ENCODE results near the gene SIPA1L3.
A peak's percentile ranks its signal among the peaks of the same experiment; 100 is the strongest.

SIPA1L3 gene

DNA sequence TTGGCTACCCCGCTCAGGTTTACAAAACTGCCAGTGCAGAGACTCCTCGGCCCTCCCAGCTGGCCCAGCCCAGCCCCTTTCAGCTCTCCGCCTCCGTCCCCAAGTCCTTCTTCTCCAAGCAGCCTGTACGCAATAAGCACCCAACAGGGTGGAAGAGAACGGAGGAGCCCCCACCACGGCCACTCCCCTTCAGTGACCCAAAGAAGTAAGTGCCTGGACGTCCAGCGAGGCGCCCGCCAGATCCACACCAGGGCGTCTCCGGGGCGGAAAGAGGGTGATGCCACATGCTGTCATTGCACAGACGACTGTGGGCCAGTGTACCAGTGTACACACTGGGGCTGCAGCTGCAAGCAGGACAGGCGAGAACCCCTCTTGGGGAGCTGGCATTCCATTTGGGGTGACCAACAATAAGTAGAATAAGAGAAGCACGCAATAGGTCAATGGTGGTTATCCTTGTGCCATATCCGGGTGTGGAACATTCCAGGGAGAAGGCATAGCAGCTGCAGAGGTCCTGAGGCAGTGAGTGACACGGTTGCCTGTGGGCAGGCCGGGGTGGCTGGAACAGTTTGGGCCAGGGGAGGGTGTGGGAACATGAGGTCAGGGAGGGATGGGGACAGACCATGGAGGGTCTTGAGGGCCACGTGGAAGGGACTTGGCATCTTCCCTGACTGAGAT is 275.7 kb downstream of the SIPA1L3 start:
- TF ChIP-seq, protein P1, sequence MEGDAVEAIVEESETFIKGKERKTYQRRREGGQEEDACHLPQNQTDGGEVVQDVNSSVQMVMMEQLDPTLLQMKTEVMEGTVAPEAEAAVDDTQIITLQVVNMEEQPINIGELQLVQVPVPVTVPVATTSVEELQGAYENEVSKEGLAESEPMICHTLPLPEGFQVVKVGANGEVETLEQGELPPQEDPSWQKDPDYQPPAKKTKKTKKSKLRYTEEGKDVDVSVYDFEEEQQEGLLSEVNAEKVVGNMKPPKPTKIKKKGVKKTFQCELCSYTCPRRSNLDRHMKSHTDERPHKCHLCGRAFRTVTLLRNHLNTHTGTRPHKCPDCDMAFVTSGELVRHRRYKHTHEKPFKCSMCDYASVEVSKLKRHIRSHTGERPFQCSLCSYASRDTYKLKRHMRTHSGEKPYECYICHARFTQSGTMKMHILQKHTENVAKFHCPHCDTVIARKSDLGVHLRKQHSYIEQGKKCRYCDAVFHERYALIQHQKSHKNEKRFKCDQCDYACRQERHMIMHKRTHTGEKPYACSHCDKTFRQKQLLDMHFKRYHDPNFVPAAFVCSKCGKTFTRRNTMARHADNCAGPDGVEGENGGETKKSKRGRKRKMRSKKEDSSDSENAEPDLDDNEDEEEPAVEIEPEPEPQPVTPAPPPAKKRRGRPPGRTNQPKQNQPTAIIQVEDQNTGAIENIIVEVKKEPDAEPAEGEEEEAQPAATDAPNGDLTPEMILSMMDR (IDR thresholded peaks at IDR 0.05; ENCODE audit: low read depth, low read length), result no peak
- H3K4me3 ChIP-seq (ENCODE audit: low read depth, low read length), result no peak overlapping the region
- no peak overlapping the region for H3K27ac ChIP-seq
- H3K27me3 ChIP-seq (ENCODE audit: insufficient read depth, low read depth, severe bottlenecking), result no peaks in the 10 kb centered on the region
- peaks cover 6% of the 10 kb centered on the region for H3K9me3 ChIP-seq (ENCODE audit: severe bottlenecking)
- DNase-seq, result no peak
- H3K36me3 ChIP-seq, result peaks cover 13% of the 10 kb centered on the region

DNA sequence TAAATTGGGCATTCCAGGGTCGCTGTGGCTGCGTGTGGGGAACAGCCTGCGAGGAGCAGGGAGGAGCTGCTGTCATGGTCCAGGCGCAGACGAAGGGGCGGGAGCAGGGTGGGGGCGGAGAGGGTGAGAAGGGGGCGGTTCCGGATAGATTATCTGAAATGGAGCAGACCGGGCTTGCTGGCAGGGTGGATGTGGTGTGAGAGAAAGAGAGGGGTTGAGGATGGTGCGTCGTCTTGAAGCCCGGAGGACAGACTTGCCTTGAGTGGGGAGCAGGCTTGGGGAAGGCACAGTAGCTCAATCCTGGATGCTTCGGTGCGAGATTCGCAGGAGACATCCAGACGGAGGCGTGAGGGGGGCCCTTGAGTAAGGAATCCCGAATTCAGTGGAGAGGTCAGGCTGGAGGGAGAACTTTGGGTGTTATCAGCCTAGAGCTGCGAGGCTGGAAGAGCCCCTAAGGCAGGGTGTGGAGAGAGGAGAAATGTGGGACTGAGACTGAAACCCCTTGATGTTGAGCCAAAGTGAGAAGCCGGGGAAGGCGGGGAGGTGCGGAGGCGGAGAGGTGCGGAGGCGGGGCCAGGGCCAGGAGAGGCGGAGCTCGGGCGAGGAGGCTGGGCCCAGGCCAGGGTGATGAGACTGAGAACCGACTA is 276.4 kb downstream of the SIPA1L3 start:
- Histone ChIP-seq H3K9me3 (ENCODE audit: severe bottlenecking) (peaks cover 6% of the 10 kb centered on the region), H3K27ac (no peak overlapping the region), H3K27me3 (ENCODE audit: insufficient read depth, low read depth, severe bottlenecking) (no peaks in the 10 kb centered on the region), H3K36me3 (peaks cover 15% of the 10 kb centered on the region), H3K4me3 (ENCODE audit: low read depth, low read length) (no peak overlapping the region)
- TF ChIP-seq, protein P1 (IDR thresholded peaks at IDR 0.05; ENCODE audit: low read depth, low read length), result no peak
- peak; percentile 39 for DNase-seq

DNA sequence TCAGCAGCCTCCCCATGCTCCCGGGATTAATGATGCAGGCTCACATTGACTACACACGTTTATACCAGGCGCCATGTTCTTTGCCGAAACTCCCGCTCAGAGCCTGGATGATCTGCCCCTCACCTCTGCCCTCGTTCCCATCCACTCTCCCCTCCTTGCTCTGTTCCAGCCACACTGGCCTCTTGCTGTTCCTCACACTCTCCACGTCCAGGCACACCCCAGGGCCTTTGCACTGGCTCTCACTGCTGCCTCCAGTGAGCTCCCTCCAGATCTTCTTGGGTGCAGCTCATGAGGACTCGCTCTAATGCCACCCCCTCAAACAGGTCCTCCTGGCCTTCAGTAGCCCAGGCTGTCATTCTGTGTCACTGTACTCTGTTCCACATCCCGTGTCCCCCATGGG is 277.8 kb downstream of the SIPA1L3 start:
- DNase-seq, result no peak
- Histone ChIP-seq H3K27me3 (ENCODE audit: insufficient read depth, low read depth, severe bottlenecking) (no peaks in the 10 kb centered on the region), H3K36me3 (peaks cover 13% of the 10 kb centered on the region), H3K27ac (no peak overlapping the region), H3K4me3 (ENCODE audit: low read depth, low read length) (no peak overlapping the region), H3K9me3 (ENCODE audit: severe bottlenecking) (peaks cover 5% of the 10 kb centered on the region)
- TF ChIP-seq, protein P1 (IDR thresholded peaks at IDR 0.05; ENCODE audit: low read depth, low read length), result no peak

DNA sequence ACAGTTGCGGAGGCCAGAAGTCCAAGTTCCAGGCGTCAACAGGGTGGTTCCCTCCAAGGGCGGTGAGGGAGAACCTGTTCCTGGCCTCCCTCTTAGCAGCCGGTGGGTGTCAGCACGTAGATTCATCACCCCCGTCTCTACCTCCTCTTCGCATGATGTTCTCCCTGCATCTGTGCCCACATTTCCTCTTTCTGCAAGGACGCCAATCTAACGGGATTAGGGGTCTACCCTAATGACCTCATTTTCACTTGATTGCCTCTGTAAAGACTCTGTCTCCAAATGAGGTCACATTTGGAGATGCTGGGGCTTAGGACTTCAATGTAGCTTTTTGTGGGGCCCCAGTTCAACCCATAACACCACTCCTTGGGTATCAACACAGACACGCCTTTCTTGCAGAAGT is 278.6 kb downstream of the SIPA1L3 start:
- TF ChIP-seq, protein P1 (IDR thresholded peaks at IDR 0.05; ENCODE audit: low read depth, low read length), result no peak
- Histone ChIP-seq H3K9me3 (ENCODE audit: severe bottlenecking) (no peaks in the 10 kb centered on the region), H3K27ac (no peak overlapping the region), H3K27me3 (ENCODE audit: insufficient read depth, low read depth, severe bottlenecking) (no peaks in the 10 kb centered on the region), H3K4me3 (ENCODE audit: low read depth, low read length) (no peak overlapping the region), H3K36me3 (peaks cover 13% of the 10 kb centered on the region)
- no peak for DNase-seq

DNA sequence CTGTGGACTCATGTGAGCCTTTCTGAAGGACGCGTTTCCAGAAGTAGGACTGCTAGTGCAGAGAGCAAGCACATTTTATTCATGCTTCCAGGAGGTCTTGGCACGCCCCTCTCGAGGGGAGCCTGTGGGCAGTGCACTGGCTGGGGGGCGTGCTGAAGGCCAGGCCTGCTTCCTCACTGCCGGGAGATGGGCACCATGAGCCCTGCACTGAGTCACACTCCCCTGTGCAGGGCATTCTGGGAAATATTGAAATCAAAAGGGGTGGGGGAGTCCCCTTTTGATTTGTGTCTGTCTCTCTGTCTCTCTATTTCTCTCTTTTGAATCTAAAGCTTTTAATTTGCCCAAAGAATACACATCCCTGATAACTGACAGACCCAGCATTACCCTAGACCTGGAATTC is 283.1 kb downstream of the SIPA1L3 start:
- DNase-seq, result no peak
- H3K9me3 ChIP-seq (ENCODE audit: severe bottlenecking), result no peaks in the 10 kb centered on the region
- no peaks in the 10 kb centered on the region for H3K27me3 ChIP-seq (ENCODE audit: insufficient read depth, low read depth, severe bottlenecking)
- no peak overlapping the region for H3K27ac ChIP-seq
- no peak overlapping the region for H3K4me3 ChIP-seq (ENCODE audit: low read depth, low read length)
- peaks cover 8% of the 10 kb centered on the region for H3K36me3 ChIP-seq
- TF ChIP-seq, protein P1 (IDR thresholded peaks at IDR 0.05; ENCODE audit: low read depth, low read length), result no peak
